IPS-18c (cell line): ENCODE measurements around the gene PIP5KL1.

Source experiments
- H3K4me3 ChIP-seq: 2 replicates; pipeline ENCODE4 v1.7.0; 2013; ENCODE audit warnings: low read depth, mild to moderate bottlenecking, low read length, moderate library complexity; ENCODE audit not compliant: insufficient read depth
- H3K9me3 ChIP-seq: one replicate; pipeline ENCODE4 v1.6.1; 2013; ENCODE audit warnings: mild to moderate bottlenecking, low read length, moderate library complexity; ENCODE audit not compliant: control insufficient read depth, insufficient read depth

Gene PIP5KL1

DNA sequence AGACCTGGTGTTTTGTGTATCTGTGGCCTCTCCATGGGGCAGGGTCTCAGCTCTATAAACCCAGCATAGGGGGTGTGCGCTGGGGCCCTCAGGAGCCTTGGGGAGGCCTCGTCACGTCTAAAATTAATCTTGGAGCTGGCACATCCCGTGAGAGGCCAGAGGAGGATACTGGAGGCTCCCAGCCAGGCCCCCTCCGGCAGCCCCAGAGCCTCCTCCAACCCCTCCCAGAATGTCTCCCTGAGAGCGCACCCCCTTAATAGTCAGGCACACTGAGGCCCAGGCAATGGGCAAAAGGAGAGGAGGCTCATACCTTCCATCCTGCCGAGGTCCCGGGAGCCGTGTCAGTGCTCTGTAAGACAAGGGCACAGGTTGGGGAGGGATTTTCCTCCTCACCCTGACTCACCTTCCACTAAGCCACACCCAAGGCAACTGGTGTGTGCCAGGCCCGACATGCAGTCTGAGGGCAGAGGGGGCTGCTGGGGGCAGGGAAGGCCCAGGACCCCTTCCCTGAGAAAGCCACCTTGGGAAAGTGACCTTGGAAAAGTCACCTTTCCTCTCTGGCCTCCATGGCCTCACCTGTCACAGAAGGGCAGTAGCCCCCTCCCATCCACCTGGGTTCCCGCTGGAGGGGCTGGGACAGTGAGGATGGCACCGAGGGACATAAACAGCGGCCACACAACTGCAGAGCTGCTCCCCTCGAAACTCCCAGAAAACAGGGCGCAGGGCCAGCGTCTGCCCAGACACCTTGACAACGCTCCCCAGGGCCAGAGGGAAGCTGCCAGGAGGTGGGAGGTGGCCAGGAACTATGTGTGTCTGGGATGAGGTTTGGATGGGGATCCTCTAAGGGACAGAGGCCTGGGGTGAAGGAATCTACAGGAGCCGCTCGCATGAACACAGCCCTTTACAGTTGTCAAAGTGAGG lies 56.0 kb downstream of the PIP5KL1 start:
- Histone ChIP-seq H3K9me3 (no peaks in the 10 kb centered on the region), H3K4me3 (no peak overlapping the region)

DNA sequence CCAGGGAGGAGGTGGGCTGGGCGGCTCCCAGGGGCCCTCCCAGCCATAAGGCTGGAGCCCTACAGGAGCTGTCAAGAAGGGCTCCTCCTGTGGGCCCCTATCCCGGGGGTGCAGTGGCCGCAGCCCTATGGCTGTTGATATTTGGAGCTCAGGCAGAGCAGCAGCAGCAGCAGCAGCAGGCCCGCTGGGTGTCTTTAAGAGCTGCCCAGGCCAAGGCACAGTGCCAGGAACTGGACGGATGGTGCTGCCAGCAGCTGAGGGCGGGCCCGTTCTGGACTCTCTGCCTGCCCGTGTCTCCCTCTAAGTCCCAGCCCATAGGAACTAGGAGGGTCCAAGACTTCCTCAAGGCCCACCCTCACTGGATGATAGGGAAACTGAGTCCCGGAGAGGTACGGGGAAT lies 56.7 kb downstream of the PIP5KL1 start:
- Histone ChIP-seq H3K9me3 (no peaks in the 10 kb centered on the region), H3K4me3 (no peak overlapping the region)

GRCh38 chr9:127873223-127873691 lies 57.3 kb downstream of the PIP5KL1 start:
- H3K4me3 ChIP-seq, result no peak overlapping the region
- no peaks in the 10 kb centered on the region for H3K9me3 ChIP-seq

DNA sequence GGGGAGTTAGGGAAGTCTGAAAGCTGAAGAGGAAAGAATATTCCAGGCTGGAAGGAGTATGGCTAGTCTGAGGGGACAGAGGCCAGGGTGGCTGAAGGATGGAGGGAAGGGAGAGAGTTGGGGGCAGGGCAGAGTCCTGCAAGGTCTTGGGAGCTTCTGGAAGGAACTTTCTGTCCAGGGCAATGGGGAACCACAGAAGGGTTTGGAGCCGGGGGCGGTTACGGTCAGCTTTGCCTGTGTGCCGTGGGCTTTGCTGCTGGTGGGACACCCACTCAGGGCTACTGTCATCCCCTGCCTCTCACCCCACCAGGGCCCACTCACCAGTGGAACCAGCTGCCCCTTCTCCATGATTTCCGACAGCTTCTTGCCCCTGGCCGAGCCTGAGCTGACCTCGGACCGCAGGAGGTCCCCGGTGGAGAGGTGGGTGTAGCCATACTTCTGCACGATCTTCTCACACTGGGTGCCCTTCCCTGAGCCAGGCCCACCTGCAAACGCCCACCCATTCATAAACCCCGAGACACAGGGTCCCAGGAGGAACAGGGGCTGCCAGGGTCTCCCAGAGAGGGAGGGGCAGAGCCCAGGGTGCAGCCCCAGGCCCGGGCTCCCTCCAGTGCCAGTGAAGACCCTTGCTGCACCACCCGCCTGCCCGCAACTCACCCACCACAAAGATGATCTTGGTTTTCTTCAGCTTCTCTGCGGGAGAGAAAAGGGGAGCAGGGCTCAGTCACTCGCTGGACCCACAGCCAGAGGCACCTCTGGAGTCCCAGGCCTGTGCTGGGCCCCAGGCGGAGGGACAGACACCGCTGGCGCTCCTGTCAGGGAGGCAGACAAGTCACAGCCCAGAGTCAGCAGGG lies 58.0 kb downstream of the PIP5KL1 start:
- Histone ChIP-seq H3K4me3 (no peak overlapping the region), H3K9me3 (no peaks in the 10 kb centered on the region)

GRCh38 chr9:127871531-127871930 lies 59.0 kb downstream of the PIP5KL1 start:
- Histone ChIP-seq H3K4me3 (no peak overlapping the region), H3K9me3 (no peaks in the 10 kb centered on the region)

DNA sequence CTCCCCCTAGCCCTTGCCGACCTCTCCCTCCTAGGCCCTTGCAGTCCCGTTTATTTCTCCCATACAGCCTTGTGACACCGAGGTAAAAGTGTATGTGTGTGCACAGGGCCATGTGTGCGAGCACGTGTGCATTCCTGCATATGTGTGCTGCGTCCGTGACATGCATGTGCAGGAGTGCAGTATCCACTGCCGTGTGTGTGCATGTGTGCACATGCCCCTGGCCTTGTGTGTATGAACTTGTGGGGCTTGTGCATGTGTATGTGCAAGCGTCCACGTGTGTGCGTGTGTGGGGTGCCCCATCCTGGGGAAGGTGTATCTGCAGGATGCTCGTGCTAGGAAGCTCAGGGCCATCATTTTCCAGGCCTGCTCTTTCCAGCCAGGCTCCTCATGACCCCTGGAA lies 59.7 kb downstream of the PIP5KL1 start:
- no peak overlapping the region for H3K4me3 ChIP-seq
- H3K9me3 ChIP-seq, result no peaks in the 10 kb centered on the region
